A549 (cell line): ENCODE data around the gene LRIT2.

ENCODE experiments used
- CHD2 ChIP-seq: fragments of 150-350 bp; IDR thresholded peaks from 2 replicates; pipeline ENCODE4 v1.6.1; 2014; ENCODE audit warnings: low read length; ENCODE audit not compliant: partially characterized antibody
- CTCF ChIP-seq: fragments of >200 bp; sonication (Bioruptor Twin); formaldehyde crosslinking; IDR thresholded peaks from 3 replicates; pipeline ENCODE4 v1.5.1; 2016
- EP300 ChIP-seq, 2 experiments: fragments of >200 bp; sonication (Bioruptor Twin); formaldehyde crosslinking; IDR thresholded peaks; 2 replicates in 1 of 2; 3 replicates in 1 of 2; pipeline ENCODE4 v1.6.1; 2016 to 2017
- FOSB ChIP-seq: fragments of 250-450 bp; sonication (Bioruptor Pico); IDR thresholded peaks from 2 replicates; pipeline ENCODE4 v1.5.0; 2020; ENCODE audit warnings: mild to moderate bottlenecking, moderate library complexity
- HES2 ChIP-seq: fragments of >200 bp; sonication (Bioruptor Twin); formaldehyde crosslinking; IDR thresholded peaks from 2 replicates; pipeline ENCODE4 v1.6.1; 2016
- PHF8 ChIP-seq: fragments of 200-600 bp; sonication (generic); IDR thresholded peaks from 2 replicates; pipeline ENCODE4 v1.6.1; 2016; ENCODE audit warnings: low read depth, mild to moderate bottlenecking, antibody characterized with exemption, moderate library complexity, borderline replicate concordance
- POLR2A ChIP-seq: IDR thresholded peaks from 2 replicates; pipeline ENCODE4 v1.6.1; 2012; ENCODE audit warnings: mild to moderate bottlenecking, low read length
- POLR2AphosphoS2 ChIP-seq: conservative IDR thresholded peaks from 2 replicates; pipeline ENCODE4 v1.6.1; 2012; ENCODE audit warnings: low read length, improper control_type of control experiment, inconsistent platforms
- SMC3 ChIP-seq: fragments of >200 bp; sonication (Bioruptor Twin); formaldehyde crosslinking; IDR thresholded peaks from 3 replicates; pipeline ENCODE4 v1.6.1; 2018; ENCODE audit warnings: inconsistent platforms
- ZSCAN20 ChIP-seq: fragments of 250-450 bp; sonication (Bioruptor Pico); IDR thresholded peaks from 2 replicates; pipeline ENCODE4 v1.8.0; 2022; ENCODE audit warnings: mild to moderate bottlenecking, moderate library complexity
- TF ChIP-seq, protein P1 (sequence below): IDR thresholded peaks from 2 replicates; pipeline ENCODE4 v1.6.1; 2012
- TF ChIP-seq, protein P2 (sequence below): fragments of >200 bp; sonication (Bioruptor Twin); formaldehyde crosslinking; IDR thresholded peaks from 3 replicates; pipeline ENCODE4 v1.6.1; 2016
- TF ChIP-seq, protein P3 (sequence below): fragments of 200-600 bp; sonication (generic); IDR thresholded peaks from 2 replicates; pipeline ENCODE4 v1.6.1; 2016; ENCODE audit warnings: antibody characterized with exemption, mild to moderate bottlenecking, moderate library complexity

DNA sequence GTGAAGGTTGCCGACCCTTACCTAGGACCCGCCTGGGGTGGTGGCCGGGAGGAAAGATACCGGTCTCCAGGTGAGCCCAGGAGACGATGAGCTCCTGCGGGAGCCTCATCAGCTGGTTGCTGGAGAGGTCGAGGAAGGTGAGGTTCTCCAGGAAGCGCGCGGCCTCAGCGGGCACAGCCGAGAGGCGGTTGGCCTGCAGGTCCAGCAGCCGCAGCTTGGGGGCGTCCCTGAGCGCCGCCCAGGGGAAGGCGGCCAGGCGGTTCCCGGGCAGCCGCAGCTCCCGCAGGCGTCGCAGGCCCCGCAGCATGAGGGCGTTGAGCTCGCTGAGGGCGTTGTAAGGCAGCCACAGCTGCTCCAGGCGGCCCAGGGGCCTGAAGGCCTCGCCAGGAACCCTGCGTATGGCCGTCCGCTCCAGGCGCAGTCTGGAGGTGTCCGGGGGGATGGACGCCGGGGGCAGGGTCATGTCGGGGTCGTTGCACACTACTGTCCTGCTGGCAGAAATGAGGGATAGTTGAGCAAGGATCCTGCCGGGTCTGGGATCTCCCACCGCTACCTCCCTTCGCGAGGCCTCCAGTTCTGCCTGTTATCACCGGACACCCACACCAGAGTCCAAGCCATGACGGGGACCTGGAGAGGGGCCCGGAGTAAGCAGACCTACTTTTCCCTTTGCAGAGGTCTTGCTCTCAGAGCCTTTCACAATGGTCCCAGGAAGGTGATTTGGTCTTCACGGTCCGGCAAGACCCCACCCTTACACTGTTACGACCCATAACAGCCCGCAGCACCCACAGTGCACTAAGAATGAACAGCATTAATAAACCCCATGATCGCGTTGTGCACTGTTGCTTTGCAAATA lies 12.1 kb upstream of the LRIT2 start:
- no peak for TF ChIP-seq CTCF
- no peak for TF ChIP-seq POLR2A
- TF ChIP-seq, protein P1, sequence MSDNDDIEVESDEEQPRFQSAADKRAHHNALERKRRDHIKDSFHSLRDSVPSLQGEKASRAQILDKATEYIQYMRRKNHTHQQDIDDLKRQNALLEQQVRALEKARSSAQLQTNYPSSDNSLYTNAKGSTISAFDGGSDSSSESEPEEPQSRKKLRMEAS = no peak
- TF ChIP-seq, protein P2, sequence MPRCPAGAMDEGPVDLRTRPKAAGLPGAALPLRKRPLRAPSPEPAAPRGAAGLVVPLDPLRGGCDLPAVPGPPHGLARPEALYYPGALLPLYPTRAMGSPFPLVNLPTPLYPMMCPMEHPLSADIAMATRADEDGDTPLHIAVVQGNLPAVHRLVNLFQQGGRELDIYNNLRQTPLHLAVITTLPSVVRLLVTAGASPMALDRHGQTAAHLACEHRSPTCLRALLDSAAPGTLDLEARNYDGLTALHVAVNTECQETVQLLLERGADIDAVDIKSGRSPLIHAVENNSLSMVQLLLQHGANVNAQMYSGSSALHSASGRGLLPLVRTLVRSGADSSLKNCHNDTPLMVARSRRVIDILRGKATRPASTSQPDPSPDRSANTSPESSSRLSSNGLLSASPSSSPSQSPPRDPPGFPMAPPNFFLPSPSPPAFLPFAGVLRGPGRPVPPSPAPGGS = no peak
- TF ChIP-seq HES2 = no peak
- no peak for TF ChIP-seq EP300 (IDR thresholded peaks at IDR 0.05)
- TF ChIP-seq, protein P3, sequence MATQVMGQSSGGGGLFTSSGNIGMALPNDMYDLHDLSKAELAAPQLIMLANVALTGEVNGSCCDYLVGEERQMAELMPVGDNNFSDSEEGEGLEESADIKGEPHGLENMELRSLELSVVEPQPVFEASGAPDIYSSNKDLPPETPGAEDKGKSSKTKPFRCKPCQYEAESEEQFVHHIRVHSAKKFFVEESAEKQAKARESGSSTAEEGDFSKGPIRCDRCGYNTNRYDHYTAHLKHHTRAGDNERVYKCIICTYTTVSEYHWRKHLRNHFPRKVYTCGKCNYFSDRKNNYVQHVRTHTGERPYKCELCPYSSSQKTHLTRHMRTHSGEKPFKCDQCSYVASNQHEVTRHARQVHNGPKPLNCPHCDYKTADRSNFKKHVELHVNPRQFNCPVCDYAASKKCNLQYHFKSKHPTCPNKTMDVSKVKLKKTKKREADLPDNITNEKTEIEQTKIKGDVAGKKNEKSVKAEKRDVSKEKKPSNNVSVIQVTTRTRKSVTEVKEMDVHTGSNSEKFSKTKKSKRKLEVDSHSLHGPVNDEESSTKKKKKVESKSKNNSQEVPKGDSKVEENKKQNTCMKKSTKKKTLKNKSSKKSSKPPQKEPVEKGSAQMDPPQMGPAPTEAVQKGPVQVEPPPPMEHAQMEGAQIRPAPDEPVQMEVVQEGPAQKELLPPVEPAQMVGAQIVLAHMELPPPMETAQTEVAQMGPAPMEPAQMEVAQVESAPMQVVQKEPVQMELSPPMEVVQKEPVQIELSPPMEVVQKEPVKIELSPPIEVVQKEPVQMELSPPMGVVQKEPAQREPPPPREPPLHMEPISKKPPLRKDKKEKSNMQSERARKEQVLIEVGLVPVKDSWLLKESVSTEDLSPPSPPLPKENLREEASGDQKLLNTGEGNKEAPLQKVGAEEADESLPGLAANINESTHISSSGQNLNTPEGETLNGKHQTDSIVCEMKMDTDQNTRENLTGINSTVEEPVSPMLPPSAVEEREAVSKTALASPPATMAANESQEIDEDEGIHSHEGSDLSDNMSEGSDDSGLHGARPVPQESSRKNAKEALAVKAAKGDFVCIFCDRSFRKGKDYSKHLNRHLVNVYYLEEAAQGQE = no peak
- no peak for TF ChIP-seq PHF8
- TF ChIP-seq CHD2 = no peak
- TF ChIP-seq SMC3 = no peak
- TF ChIP-seq POLR2AphosphoS2 = no peak
- no peak for TF ChIP-seq FOSB (CRISPR knock-in tag)
- TF ChIP-seq ZSCAN20 (CRISPR knock-in tag) = no peak
